Thyroid gland (tissue), 4 donors: ENCODE results near the gene SLC17A9.

Experiments used
- CTCF ChIP-seq, 6 experiments: fragments of 200-600 bp in 3 of 6; fragments of 450-650 bp in 3 of 6; sonication (generic) in 3 of 6; IDR thresholded peaks; one replicate each; pipeline ENCODE4 v1.5.1; 2016 to 2019; ENCODE audit warnings: antibody characterized with exemption in 6 of 6, mild to moderate bottlenecking in 2 of 6, inconsistent platforms in 1 of 6, moderate library complexity in 1 of 6
- POLR2A ChIP-seq, 2 donors: fragments of 450-650 bp; IDR thresholded peaks; one replicate each; pipeline ENCODE4 v1.6.1; 2017; ENCODE audit warnings: antibody characterized with exemption in 2 of 2, mild to moderate bottlenecking in 2 of 2, moderate library complexity in 1 of 2

- TF ChIP-seq POLR2A (IDR thresholded peaks at IDR 0.05) (no peak), CTCF (IDR thresholded peaks at IDR 0.05) (no peak)
Observed at GRCh38 chr20:62927128-62927705, 25.3 kb upstream of the SLC17A9 start.
